Head of caudate nucleus (tissue), 42 donors: ENCODE results near the gene ACSS1.

ENCODE experiments used
- DNase-seq, 42 donors: peaks; one replicate each; pipeline versions ENCODE4 v3.0.0 to v3.0.0-alpha.2; 2020 to 2021; ENCODE audit warnings: mixed read lengths in 7 of 42
- intact Hi-C: fragments of 100-400 bp; cut with DNase I; formaldehyde crosslinking; loops from one replicate; pipeline ENCODE4 v1.15.0; 2022

The ACSS1 gene

GRCh38 chr20:25039697-25040437 lies 18.1 kb downstream of the ACSS1 start:
- peak; percentile 51 to 89 (median 78) for DNase-seq
- intact Hi-C loops: no loop called here

GRCh38 chr20:25038591-25039015 lies 19.3 kb downstream of the ACSS1 start:
- DNase-seq: no peak
- intact Hi-C loops: no loop called here

- DNase-seq: no peak
- intact Hi-C loops: no loop called here
Measured at GRCh38 chr20:25038103-25038410, 19.9 kb downstream of the ACSS1 start.

- no peak for DNase-seq
- intact Hi-C loops: no loop called here
Measured at GRCh38 chr20:25037288-25038102, 20.4 kb downstream of the ACSS1 start.

- no peak for DNase-seq
- intact Hi-C loops: no loop called here
Measured at GRCh38 chr20:25036331-25036936, 21.5 kb downstream of the ACSS1 start.

- DNase-seq: no peak
- intact Hi-C loops: no loop called here
Measured at GRCh38 chr20:25035921-25036320, 22.0 kb downstream of the ACSS1 start.

- intact Hi-C loops: loop anchor here (5.0 kb wide), 1 partner anchor 37 kb away; no protein-coding TSS in a partner anchor
- no peak for DNase-seq
Measured at GRCh38 chr20:25033924-25034300, 24.0 kb downstream of the ACSS1 start.

GRCh38 chr20:25033265-25033923 lies 24.5 kb downstream of the ACSS1 start:
- DNase-seq: peak in 1 of 42 donors; percentile 35
- intact Hi-C loops: loop anchor here (5.0 kb wide), 1 partner anchor 36 kb away; no protein-coding TSS in a partner anchor

- intact Hi-C loops: loop anchor here (5.0 kb wide), 1 partner anchor 35 kb away; no protein-coding TSS in a partner anchor
- DNase-seq: peak; percentile 86 to 98 (median 94)
Measured at GRCh38 chr20:25032478-25033264, 25.3 kb downstream of the ACSS1 start.

- intact Hi-C loops: loop anchor here (5.0 kb wide), 1 partner anchor 35 kb away; no protein-coding TSS in a partner anchor
- DNase-seq: peak in 41 of 42 donors; percentile 53 to 93 (median 80)
Measured at GRCh38 chr20:25032065-25032477, 25.9 kb downstream of the ACSS1 start.

GRCh38 chr20:25031241-25031640 lies 26.7 kb downstream of the ACSS1 start:
- no peak for DNase-seq
- intact Hi-C loops: loop anchor here (5.0 kb wide), 1 partner anchor 34 kb away; no protein-coding TSS in a partner anchor

GRCh38 chr20:25030649-25031207 lies 27.2 kb downstream of the ACSS1 start:
- DNase-seq: peak in 29 of 42 donors; percentile 31 to 82 (median 55)
- intact Hi-C loops: loop anchor here (5.0 kb wide), 1 partner anchor 33 kb away; no protein-coding TSS in a partner anchor

GRCh38 chr20:25030007-25030648 lies 27.8 kb downstream of the ACSS1 start:
- peak in 22 of 42 donors; percentile 46 to 79 (median 57) for DNase-seq
- intact Hi-C loops: loop anchor here (5.0 kb wide), 1 partner anchor 33 kb away; no protein-coding TSS in a partner anchor

- peak in 13 of 42 donors; percentile 3 to 44 (median 24) for DNase-seq
Measured at GRCh38 chr20:25025986-25026605, 31.8 kb downstream of the ACSS1 start.

GRCh38 chr20:25025091-25025861 lies 32.7 kb downstream of the ACSS1 start:
- intact Hi-C loops: no loop called here
- peak in 13 of 42 donors; percentile 1 to 32 (median 7) for DNase-seq

More at GRCh38 chr20:25025986-25026605, 31.8 kb downstream of the ACSS1 start:
- intact Hi-C loops: no loop called here

GRCh38 chr20:25024171-25024570 lies 33.8 kb downstream of the ACSS1 start:
- peak in 10 of 42 donors; percentile 1 to 31 (median 8) for DNase-seq

More at GRCh38 chr20:25024171-25024570, 33.8 kb downstream of the ACSS1 start:
- intact Hi-C loops: no loop called here
